ENCODE data around the gene FZD2. TPM values are rescaled to one million over a fixed set of nuclear protein-coding genes. Genes with fewer than 3 reads are reported as not detected.
"Not testable (repeated sequence)": the region's sequence is repeated elsewhere in the genome, so short reads cannot be mapped to it uniquely, and the experiment has no call there.

Gene FZD2
- total and polyA plus RNA-seq, 4 donors = 0.37 to 0.61 (median 0.42) TPM; not detected in 1

- TF ChIP-seq REST (IDR thresholded peaks at IDR 0.05) = no peak
- no peak for TF ChIP-seq FOXA1 (IDR thresholded peaks at IDR 0.05)
- no peak for TF ChIP-seq EGR1 (IDR thresholded peaks at IDR 0.05; ENCODE audit: low read depth in 2 of 2)
- TF ChIP-seq FOXA2 (IDR thresholded peaks at IDR 0.05) = no peak
- TF ChIP-seq SP1 (IDR thresholded peaks at IDR 0.05) = no peak
Measured at GRCh38 chr17:44587339-44587738, 30.1 kb downstream of the FZD2 start (continued).

DNA sequence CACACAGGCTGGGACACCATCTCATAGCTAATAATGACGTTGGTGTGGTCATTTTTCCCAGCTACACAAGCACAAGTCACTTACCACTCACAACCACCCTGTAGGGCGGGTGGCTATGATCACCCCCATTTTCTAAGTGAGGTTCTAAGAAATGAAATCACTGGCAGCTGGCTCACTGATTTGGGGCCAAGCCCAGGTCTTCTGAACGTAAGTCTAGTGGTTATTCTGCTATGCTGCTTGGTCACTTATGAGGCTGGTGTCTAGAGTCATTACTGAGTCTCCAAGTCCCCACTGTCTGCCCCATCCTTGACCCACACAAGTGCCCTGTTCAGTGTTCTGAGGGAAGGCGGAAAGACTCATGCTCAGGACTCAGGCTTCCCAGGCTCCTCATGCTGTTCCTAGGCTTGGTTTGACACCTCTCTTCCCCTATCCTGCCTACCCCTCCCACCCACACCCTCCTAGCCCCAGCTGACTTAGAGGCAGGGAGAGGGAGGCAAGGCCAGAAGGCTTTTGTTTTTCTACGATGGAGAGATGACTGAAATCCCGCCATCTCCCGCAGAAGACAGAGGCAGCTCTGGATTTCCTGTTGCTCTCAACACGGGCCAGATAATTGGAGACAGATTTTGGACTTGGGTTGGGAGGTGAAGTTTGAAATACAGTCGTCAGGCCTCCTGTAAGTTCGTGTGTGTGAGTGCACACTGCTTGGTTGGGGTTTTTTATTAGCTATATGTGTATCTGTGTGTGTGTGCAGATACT, 32.2 kb downstream of the FZD2 start:
- 68% methylated on average over 10 of the region's 10 CpGs for WGBS
- no peak overlapping the region for H3K4me3 ChIP-seq (ENCODE audit: low read depth in 1 of 3, low read length in 3 of 3)
- H3K4me1 ChIP-seq (ENCODE audit: control insufficient read depth in 4 of 4, insufficient read depth in 4 of 4, low read length in 3 of 4) = no peaks in the 10 kb centered on the region
- TF ChIP-seq RAD21 (IDR thresholded peaks at IDR 0.05) = no peak
- TF ChIP-seq YY1 (IDR thresholded peaks at IDR 0.05) = no peak
- H3K27me3 ChIP-seq (ENCODE audit: control insufficient read depth in 4 of 4, insufficient read depth in 4 of 4, low read length in 3 of 4) = no peaks in the 10 kb centered on the region
- no peak overlapping the region for H3K27ac ChIP-seq (ENCODE audit: low read depth in 1 of 2, low read length in 2 of 2)
- DNase-seq (ENCODE audit: low spot score) = no peak
- H3K36me3 ChIP-seq (ENCODE audit: control insufficient read depth in 4 of 4, insufficient read depth in 3 of 4, low read depth in 1 of 4, low read length in 3 of 4) = no peaks in the 10 kb centered on the region
- no peak overlapping the region for H3K9ac ChIP-seq (ENCODE audit: low read depth in 1 of 2, low read length in 2 of 2)
- no peaks in the 10 kb centered on the region for H3K9me3 ChIP-seq (ENCODE audit: control insufficient read depth in 4 of 4, low read length in 3 of 4)

GRCh38 chr17:44590072-44590462, 32.8 kb downstream of the FZD2 start:
- not testable (repeated sequence) for H3K4me3 ChIP-seq (ENCODE audit: low read depth in 1 of 3, low read length in 3 of 3); H3K9me3 ChIP-seq (ENCODE audit: control insufficient read depth in 4 of 4, low read length in 3 of 4); H3K9ac ChIP-seq (ENCODE audit: low read depth in 1 of 2, low read length in 2 of 2); H3K27ac ChIP-seq (ENCODE audit: low read depth in 1 of 2, low read length in 2 of 2); H3K27me3 ChIP-seq (ENCODE audit: control insufficient read depth in 4 of 4, insufficient read depth in 4 of 4, low read length in 3 of 4); H3K4me1 ChIP-seq (ENCODE audit: control insufficient read depth in 4 of 4, insufficient read depth in 4 of 4, low read length in 3 of 4); DNase-seq (ENCODE audit: low spot score); H3K36me3 ChIP-seq (ENCODE audit: control insufficient read depth in 4 of 4, insufficient read depth in 3 of 4, low read depth in 1 of 4, low read length in 3 of 4)
- WGBS = 95% methylated on average over 1 of the region's 1 CpG

DNA sequence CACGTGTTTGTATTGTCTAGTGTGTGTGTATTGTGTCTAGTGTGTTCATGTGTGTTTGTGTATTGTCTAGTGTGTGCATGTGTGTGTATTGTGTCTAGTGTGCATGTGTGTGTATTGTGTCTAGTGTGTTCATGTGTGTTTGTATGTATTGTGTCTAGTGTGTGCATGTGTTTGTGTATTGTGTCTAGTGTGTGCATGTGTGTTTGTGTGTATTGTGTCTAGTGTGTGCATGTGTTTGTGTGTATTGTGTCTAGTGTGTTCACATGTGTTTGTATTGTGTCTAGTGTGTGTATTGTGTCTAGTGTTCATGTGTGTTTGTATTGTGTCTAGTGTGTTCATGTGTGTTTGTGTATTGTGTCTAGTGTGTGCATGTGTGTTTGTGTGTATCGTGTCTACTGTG, 33.5 kb downstream of the FZD2 start:
- WGBS = 71% methylated on average over 2 of the region's 2 CpGs
- not testable (repeated sequence) for H3K9ac ChIP-seq (ENCODE audit: low read depth in 1 of 2, low read length in 2 of 2); H3K4me1 ChIP-seq (ENCODE audit: control insufficient read depth in 4 of 4, insufficient read depth in 4 of 4, low read length in 3 of 4); H3K27ac ChIP-seq (ENCODE audit: low read depth in 1 of 2, low read length in 2 of 2); H3K36me3 ChIP-seq (ENCODE audit: control insufficient read depth in 4 of 4, insufficient read depth in 3 of 4, low read depth in 1 of 4, low read length in 3 of 4); H3K27me3 ChIP-seq (ENCODE audit: control insufficient read depth in 4 of 4, insufficient read depth in 4 of 4, low read length in 3 of 4); H3K4me3 ChIP-seq (ENCODE audit: low read depth in 1 of 3, low read length in 3 of 3); DNase-seq (ENCODE audit: low spot score); H3K9me3 ChIP-seq (ENCODE audit: control insufficient read depth in 4 of 4, low read length in 3 of 4)

GRCh38 chr17:44591206-44591605, 33.9 kb downstream of the FZD2 start:
- H3K4me3 ChIP-seq (ENCODE audit: low read depth in 1 of 3, low read length in 3 of 3) = no peak overlapping the region
- no peaks in the 10 kb centered on the region for H3K36me3 ChIP-seq (ENCODE audit: control insufficient read depth in 4 of 4, insufficient read depth in 3 of 4, low read depth in 1 of 4, low read length in 3 of 4)
- no peak overlapping the region for H3K9ac ChIP-seq (ENCODE audit: low read depth in 1 of 2, low read length in 2 of 2)
- no peaks in the 10 kb centered on the region for H3K9me3 ChIP-seq (ENCODE audit: control insufficient read depth in 4 of 4, low read length in 3 of 4)
- DNase-seq (ENCODE audit: low spot score) = no peak
- H3K27me3 ChIP-seq (ENCODE audit: control insufficient read depth in 4 of 4, insufficient read depth in 4 of 4, low read length in 3 of 4) = no peaks in the 10 kb centered on the region
- no peaks in the 10 kb centered on the region for H3K4me1 ChIP-seq (ENCODE audit: control insufficient read depth in 4 of 4, insufficient read depth in 4 of 4, low read length in 3 of 4)
- no peak overlapping the region for H3K27ac ChIP-seq (ENCODE audit: low read depth in 1 of 2, low read length in 2 of 2)
- WGBS = 79% methylated on average over 4 of the region's 4 CpGs
- TF ChIP-seq RXRA (IDR thresholded peaks at IDR 0.05) = no peak
- TF ChIP-seq HNF4A (conservative IDR thresholded peaks at IDR 0.05) = no peak
- TF ChIP-seq EGR1 (IDR thresholded peaks at IDR 0.05; ENCODE audit: low read depth in 2 of 2) = no peak
- no peak for TF ChIP-seq FOXA2 (IDR thresholded peaks at IDR 0.05)
- no peak for TF ChIP-seq REST (IDR thresholded peaks at IDR 0.05)
- no peak for TF ChIP-seq FOXA1 (IDR thresholded peaks at IDR 0.05)
- no peak for TF ChIP-seq ZBTB33 (IDR thresholded peaks at IDR 0.05)
- TF ChIP-seq, protein P1, sequence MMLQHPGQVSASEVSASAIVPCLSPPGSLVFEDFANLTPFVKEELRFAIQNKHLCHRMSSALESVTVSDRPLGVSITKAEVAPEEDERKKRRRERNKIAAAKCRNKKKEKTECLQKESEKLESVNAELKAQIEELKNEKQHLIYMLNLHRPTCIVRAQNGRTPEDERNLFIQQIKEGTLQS (IDR thresholded peaks at IDR 0.05) = no peak
- TF ChIP-seq SP1 (IDR thresholded peaks at IDR 0.05) = no peak
